8988T (cell line): Measurements from ENCODE around the gene KLHL26.

Source experiments
- DNase-seq: peaks from one replicate; pipeline ENCODE4 v3.0.0; 2011

KLHL26 gene

GRCh38 chr19:18698321-18699167 lies 61.7 kb downstream of the KLHL26 start:
- no peak for DNase-seq

- no peak for DNase-seq
Measured at GRCh38 chr19:18699403-18700054, 62.7 kb downstream of the KLHL26 start.

GRCh38 chr19:18700501-18701249 lies 63.8 kb downstream of the KLHL26 start:
- peak; percentile 85 for DNase-seq

- no peak for DNase-seq
Measured at GRCh38 chr19:18701250-18701608, 64.4 kb downstream of the KLHL26 start.

- DNase-seq = no peak
Measured at GRCh38 chr19:18704054-18704453, 67.2 kb downstream of the KLHL26 start.

GRCh38 chr19:18704971-18705370 lies 68.1 kb downstream of the KLHL26 start:
- DNase-seq = no peak

- no peak for DNase-seq
Measured at GRCh38 chr19:18708452-18709231, 71.8 kb downstream of the KLHL26 start.

GRCh38 chr19:18709546-18709945 lies 72.7 kb downstream of the KLHL26 start:
- no peak for DNase-seq

GRCh38 chr19:18710186-18710585 lies 73.4 kb downstream of the KLHL26 start:
- DNase-seq = no peak

- DNase-seq = no peak
Measured at GRCh38 chr19:18710996-18711751, 74.3 kb downstream of the KLHL26 start.

GRCh38 chr19:18711893-18712292 lies 75.1 kb downstream of the KLHL26 start:
- no peak for DNase-seq

- DNase-seq = no peak
Measured at GRCh38 chr19:18712981-18713380, 76.2 kb downstream of the KLHL26 start.

- no peak for DNase-seq
Measured at GRCh38 chr19:18713550-18714117, 76.8 kb downstream of the KLHL26 start.

GRCh38 chr19:18715416-18715815 lies 78.6 kb downstream of the KLHL26 start:
- DNase-seq = no peak

GRCh38 chr19:18716857-18717256 lies 80.0 kb downstream of the KLHL26 start:
- no peak for DNase-seq

- DNase-seq = no peak
Measured at GRCh38 chr19:18717601-18718000, 80.8 kb downstream of the KLHL26 start.

GRCh38 chr19:18718015-18718526 lies 81.2 kb downstream of the KLHL26 start:
- no peak for DNase-seq

GRCh38 chr19:18718846-18719458 lies 82.1 kb downstream of the KLHL26 start:
- DNase-seq = no peak

GRCh38 chr19:18719541-18719940 lies 82.7 kb downstream of the KLHL26 start:
- DNase-seq = no peak
